Ramos (cell line): ENCODE measurements around the gene IFNGR1.

Experiments used
- in situ Hi-C: fragments of 300-500 bp; cut with MboI; formaldehyde crosslinking; loops from one replicate; pipeline ENCODE4 v1.14.3; 2022; ENCODE audit warnings: low sequenced_read_pairs; ENCODE audit not compliant: unreplicated experiment

IFNGR1 gene

GRCh38 chr6:137237413-137238170, 18.4 kb upstream of the IFNGR1 start:
- in situ Hi-C loops = no loop called here

DNA sequence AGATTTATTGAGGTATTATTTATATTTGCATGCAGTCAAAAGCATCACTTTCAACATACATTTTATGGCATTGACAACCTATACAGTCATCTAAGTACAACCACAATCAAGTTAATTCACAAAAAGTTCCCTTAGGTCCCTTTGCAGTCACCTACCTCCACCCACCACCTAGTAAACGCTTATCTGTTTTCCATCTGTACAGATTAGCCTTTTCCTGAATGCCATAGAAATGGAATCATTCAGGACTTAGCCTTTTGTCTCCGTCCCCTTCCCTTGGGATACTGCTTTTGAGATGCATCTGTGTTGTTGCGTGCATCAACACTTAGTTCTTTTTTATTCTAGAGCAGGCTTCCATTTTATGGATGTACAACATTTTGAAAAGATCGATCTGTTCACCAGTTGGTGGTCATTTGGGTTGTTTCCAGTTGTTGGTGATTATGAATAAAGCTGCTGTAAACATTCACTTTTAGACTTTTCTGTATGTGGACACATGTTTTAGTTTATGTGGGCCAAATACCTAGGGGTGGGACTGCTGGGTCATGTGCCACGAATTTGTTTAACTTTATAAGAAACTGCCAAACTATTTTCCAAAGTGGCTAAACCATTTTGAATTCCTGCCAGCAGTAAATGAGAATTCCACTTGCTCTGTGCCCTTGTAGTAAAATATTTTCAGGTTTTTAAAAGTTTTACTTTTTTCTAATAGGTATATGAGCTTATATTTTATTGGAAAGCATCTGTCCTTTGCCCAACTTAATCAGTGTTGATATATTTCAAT, 17.6 kb upstream of the IFNGR1 start:
- in situ Hi-C loops = no loop called here

GRCh38 chr6:137235686-137236085, 16.5 kb upstream of the IFNGR1 start:
- in situ Hi-C loops = no loop called here

GRCh38 chr6:137233911-137234863, 15.0 kb upstream of the IFNGR1 start:
- in situ Hi-C loops = no loop called here

- in situ Hi-C loops = no loop called here
Observed at GRCh38 chr6:137231895-137232294, 12.7 kb upstream of the IFNGR1 start.

DNA sequence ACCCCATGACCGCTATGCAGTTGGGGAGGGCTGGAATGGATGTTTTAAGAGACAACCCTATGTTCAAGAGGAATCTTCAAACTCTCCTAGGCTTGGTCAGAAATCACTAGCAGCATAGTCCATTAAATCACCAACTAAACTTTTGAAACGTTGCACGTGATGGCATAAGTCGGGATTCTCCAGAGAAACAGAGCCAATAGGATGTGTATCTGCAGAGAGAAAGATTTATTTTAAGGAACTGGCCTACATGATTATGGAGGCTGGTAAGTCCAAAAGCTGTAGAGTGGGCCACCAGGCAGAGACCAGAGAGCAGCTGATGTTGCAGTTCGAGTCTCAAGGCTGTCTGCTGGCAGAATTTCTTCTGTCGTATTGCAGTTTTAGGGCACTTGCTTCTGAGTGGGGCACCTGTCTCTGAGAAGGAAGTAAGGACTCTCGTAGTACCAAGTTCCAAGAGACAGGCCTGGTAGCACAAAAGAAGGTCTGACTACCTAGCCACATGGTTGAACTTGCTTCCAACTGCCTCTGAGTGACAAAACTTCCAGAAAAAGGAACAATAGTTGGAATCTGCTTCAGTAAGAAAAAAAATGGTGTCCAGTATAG, 11.9 kb upstream of the IFNGR1 start:
- in situ Hi-C loops = no loop called here

DNA sequence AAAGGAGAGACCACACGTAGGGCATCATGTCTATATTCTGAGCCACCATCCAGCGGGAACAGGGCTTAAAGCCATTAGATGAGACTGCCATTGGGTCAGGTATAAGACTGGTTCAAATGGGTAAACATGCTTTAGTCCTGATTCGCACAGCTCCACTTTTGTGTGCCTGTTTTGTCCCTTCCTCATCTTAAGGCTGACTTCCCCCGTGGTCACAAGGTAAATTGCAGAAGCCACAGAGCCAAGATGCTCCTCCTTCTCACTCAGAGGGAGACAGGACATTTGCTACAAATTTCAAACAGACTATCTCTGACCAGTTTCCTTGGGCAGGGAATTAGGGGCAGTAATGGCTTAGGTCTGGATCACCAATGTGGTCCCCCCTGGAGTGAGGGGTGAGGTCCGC, 11.4 kb upstream of the IFNGR1 start:
- in situ Hi-C loops = no loop called here

GRCh38 chr6:137229075-137229759, 10.0 kb upstream of the IFNGR1 start:
- in situ Hi-C loops = no loop called here

DNA sequence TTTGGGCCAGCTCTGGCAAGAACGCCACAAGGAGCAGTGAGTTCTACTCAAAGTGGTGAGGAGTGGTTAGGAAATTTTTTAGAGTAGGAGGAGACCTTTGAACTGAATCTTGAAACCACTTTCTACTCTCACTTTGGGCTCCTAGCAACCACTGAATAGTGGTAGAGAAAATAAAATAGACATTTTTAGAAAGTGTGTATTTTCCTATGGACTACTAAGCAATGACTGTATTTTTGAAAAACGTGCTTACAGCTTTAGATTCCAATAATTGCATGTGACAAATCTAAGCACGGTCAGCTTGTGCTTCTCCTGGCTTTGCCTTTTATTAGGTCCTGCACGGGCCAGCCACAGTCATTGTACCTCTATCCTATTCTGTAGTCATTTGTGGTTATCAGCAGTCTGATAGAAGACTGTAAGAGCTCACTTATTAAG, 8.7 kb upstream of the IFNGR1 start:
- in situ Hi-C loops = no loop called here

DNA sequence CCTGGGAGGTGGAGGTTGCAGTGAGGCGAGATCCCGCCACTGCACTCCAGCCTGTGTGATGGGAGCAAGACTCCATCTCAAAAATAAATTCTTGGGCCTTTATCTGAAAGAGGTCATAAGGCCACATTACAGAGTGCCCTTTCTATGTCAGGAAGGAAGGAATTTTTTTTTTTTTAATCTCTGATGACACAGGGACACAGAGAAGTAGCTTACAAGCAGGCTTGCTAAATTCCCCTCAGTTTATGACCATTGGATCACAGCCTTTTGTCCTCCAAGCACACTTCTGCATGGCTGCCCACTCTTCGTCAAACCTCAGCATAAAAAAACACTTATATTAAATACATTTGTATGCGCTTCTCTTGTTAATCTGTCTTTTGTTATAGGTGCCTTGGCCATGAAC, 7.5 kb upstream of the IFNGR1 start:
- in situ Hi-C loops = no loop called here

GRCh38 chr6:137224799-137225198, 5.6 kb upstream of the IFNGR1 start:
- in situ Hi-C loops = no loop called here

GRCh38 chr6:137223370-137224131, 4.4 kb upstream of the IFNGR1 start:
- in situ Hi-C loops = no loop called here

DNA sequence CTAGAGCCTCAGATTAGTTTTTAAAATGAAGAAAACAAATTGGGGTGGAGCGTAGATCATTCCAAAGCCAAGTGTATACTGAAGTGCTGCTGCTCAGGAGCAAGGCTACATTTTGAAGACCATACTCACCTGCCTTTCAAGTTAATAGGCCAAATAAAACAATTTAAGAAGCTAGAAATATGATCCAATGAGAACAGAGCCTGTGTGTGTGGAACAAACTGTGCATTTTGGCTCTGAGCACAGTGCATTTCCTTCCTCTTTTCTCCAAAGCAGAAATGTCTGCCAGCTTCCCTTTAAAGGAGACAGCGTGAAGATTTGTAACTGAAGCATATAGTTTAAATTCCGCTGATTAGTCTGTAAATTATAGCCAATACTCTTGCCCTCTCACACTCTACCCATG, 3.2 kb upstream of the IFNGR1 start:
- in situ Hi-C loops = no loop called here

- in situ Hi-C loops = no loop called here
Observed at GRCh38 chr6:137219664-137220252, 573 bp upstream of the IFNGR1 start.

DNA sequence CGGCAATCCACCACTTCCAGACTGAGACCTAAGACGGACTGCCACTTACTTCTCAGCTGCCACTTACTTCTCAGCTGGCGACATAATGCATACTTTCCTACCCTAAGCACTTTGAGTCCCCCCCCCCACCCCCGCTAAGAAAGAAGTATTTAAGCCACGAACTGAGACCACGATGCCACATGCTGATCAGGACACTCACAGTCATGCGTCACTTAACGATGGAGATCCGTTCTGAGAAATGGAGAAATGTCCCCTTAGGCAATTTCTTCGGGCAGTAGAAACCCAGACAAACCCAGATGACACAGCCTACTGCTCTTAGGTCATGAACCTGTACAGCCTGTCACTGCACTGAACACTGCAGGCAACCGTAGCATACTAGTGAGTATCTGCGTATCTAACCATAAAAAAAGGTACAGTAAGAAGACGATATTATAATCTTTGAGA, 690 bp downstream of the IFNGR1 start:
- in situ Hi-C loops = no loop called here

DNA sequence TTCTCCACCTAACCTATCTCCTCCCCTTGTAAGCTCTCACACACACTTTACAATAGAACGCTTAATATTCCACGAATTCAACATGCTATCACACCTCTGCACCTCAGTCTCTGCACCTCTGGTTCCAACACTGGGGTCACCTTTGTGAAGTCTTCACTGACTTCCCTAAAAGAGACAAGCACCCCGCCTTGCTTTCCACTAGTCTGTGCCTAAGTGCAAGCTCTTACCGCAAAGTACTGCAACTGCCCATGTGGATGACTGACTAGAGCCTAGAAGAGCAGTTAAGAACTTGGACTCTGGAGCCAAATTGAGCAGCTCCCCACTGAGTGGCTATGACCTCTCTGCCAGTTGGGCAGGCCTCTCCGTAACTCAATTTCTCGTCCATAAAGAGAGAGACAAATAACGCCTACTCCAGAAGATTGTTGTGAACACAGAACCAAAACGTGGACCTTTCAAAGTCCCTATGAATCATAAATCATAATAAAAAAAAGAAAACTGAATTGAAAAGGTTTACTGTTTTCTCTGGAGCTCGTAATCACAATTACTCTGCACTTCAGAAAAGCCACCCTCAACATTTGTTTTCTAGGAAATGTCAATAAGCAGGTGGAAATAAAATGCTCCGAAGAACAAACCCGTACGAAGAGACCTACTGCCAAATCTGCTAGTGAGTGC, 1.2 kb downstream of the IFNGR1 start:
- in situ Hi-C loops = no loop called here

GRCh38 chr6:137216875-137217553, 2.2 kb downstream of the IFNGR1 start:
- in situ Hi-C loops = no loop called here
